HepG2 (cell line): ENCODE measurements around the gene HSD3B7. TPM values are rescaled to one million over a fixed set of nuclear protein-coding genes. Genes with fewer than 3 reads are reported as not detected.
A peak's percentile ranks its signal among the peaks of the same experiment; 100 is the strongest.

Source experiments
- AHR ChIP-seq: IDR thresholded peaks from 2 replicates; pipeline ENCODE4 v1.6.1; 2018; ENCODE audit warnings: missing genetic modification reagents, missing compliant biosample characterization
- BHLHE40 ChIP-seq: IDR thresholded peaks from 2 replicates; pipeline ENCODE4 v1.6.1; 2011; ENCODE audit warnings: low read length, improper control_type of control experiment
- CCDC6 ChIP-seq: sonication (generic); formaldehyde crosslinking; IDR thresholded peaks from 2 replicates; pipeline ENCODE4 v1.8.1; 2022; ENCODE audit warnings: mild to moderate bottlenecking, missing genetic modification reagents, moderate library complexity
- KDM6A ChIP-seq: IDR thresholded peaks from 2 replicates; pipeline ENCODE4 v1.6.1; 2016; ENCODE audit warnings: low read depth
- NBN ChIP-seq: fragments of 450-650 bp; conservative IDR thresholded peaks from 2 replicates; pipeline ENCODE4 v1.6.1; 2017
- NPAS2 ChIP-seq: sonication (generic); formaldehyde crosslinking; IDR thresholded peaks from 2 replicates; pipeline ENCODE4 v1.8.0; 2022; ENCODE audit warnings: mild to moderate bottlenecking, missing genetic modification reagents, borderline replicate concordance
- RARA ChIP-seq: IDR thresholded peaks from 2 replicates; pipeline ENCODE4 v1.6.1; 2016; ENCODE audit warnings: missing genetic modification reagents, missing compliant biosample characterization
- ZKSCAN8 ChIP-seq: IDR thresholded peaks from 2 replicates; pipeline ENCODE4 v1.6.1; 2016; ENCODE audit warnings: borderline replicate concordance, missing genetic modification reagents, missing compliant biosample characterization
- ZMYM4 ChIP-seq: sonication (generic); formaldehyde crosslinking; IDR thresholded peaks from 2 replicates; pipeline ENCODE4 v1.8.1; 2023; ENCODE audit warnings: mild to moderate bottlenecking, missing genetic modification reagents
- ZNF256 ChIP-seq: sonication (generic); formaldehyde crosslinking; conservative IDR thresholded peaks from 2 replicates; pipeline ENCODE4 v1.4.0; 2020; ENCODE audit warnings: missing genetic modification reagents
- ZNF589 ChIP-seq: sonication (generic); formaldehyde crosslinking; conservative IDR thresholded peaks from 2 replicates; pipeline ENCODE4 v1.8.0; 2022; ENCODE audit warnings: mild to moderate bottlenecking, moderate library complexity, missing genetic modification reagents
- ZNF605 ChIP-seq: sonication (generic); formaldehyde crosslinking; IDR thresholded peaks from 2 replicates; pipeline ENCODE4 v1.8.0; 2022; ENCODE audit warnings: mild to moderate bottlenecking, missing genetic modification reagents
- ZNF678 ChIP-seq: sonication (generic); formaldehyde crosslinking; IDR thresholded peaks from 2 replicates; pipeline ENCODE4 v1.4.0; 2020; ENCODE audit warnings: mild to moderate bottlenecking, missing genetic modification reagents
- polyA plus RNA-seq, 8 experiments: library from polyadenylated mRNA; depleted of rRNA in 3 of 8; stranded (reverse) in 7 of 8; unstranded in 1 of 8; fragments of >200 nt; fragmentation: Illumina TruSeq in 4 of 8; extraction: Trizol in 4 of 8; gene quantifications; 2 replicates each; pipeline versions ENCODE4 v1.2.1 to v1.2.3, GENCODE V29; 2011 to 2016; ENCODE audit warnings: low read depth in 4 of 8, missing spikeins in 1 of 8, mixed read lengths in 1 of 8; ENCODE audit not compliant: insufficient read depth in 1 of 8
- total RNA-seq, 5 experiments: library from RNA; depleted of rRNA; stranded (reverse); fragments of >200 nt; fragmentation: Illumina TruSeq; extraction: Trizol; gene quantifications; 2 replicates each; pipeline ENCODE4 v1.2.3, GENCODE V29; 2016; ENCODE audit warnings: low read depth in 1 of 5
- TF ChIP-seq, protein P1 (sequence below): sonication (generic); formaldehyde crosslinking; IDR thresholded peaks from 2 replicates; pipeline ENCODE4 v1.4.0; 2020; ENCODE audit warnings: missing genetic modification reagents
- TF ChIP-seq, protein P2 (sequence below): conservative IDR thresholded peaks from 2 replicates; pipeline ENCODE4 v1.6.1; 2018; ENCODE audit warnings: missing genetic modification reagents
- TF ChIP-seq, protein P3 (sequence below): sonication (generic); formaldehyde crosslinking; conservative IDR thresholded peaks from 2 replicates; pipeline ENCODE4 v1.4.0; 2020; ENCODE audit warnings: missing genetic modification reagents
- TF ChIP-seq, protein P4 (sequence below): sonication (generic); formaldehyde crosslinking; IDR thresholded peaks from 2 replicates; pipeline ENCODE4 v1.4.0; 2020; ENCODE audit warnings: missing genetic modification reagents; ENCODE audit errors: not compliant biosample characterization
- TF ChIP-seq, protein P5 (sequence below): sonication (generic); formaldehyde crosslinking; IDR thresholded peaks from 2 replicates; pipeline ENCODE4 v1.5.1; 2020; ENCODE audit warnings: missing genetic modification reagents, mild to moderate bottlenecking, borderline replicate concordance
- TF ChIP-seq, protein P6 (sequence below): sonication (generic); formaldehyde crosslinking; IDR thresholded peaks from 2 replicates; pipeline ENCODE4 v1.4.0; 2020; ENCODE audit warnings: mild to moderate bottlenecking, missing genetic modification reagents
- TF ChIP-seq, protein P7 (sequence below): sonication (generic); formaldehyde crosslinking; IDR thresholded peaks from 2 replicates; pipeline ENCODE4 v1.5.0; 2020; ENCODE audit warnings: mild to moderate bottlenecking, missing genetic modification reagents, moderate library complexity

The HSD3B7 gene
- total and polyA plus RNA-seq, 2 of the 13 experiments (the other 11 are each of a cell fraction or from before 2014, with no cell fraction given), result 32.9 to 69.7 TPM

DNA sequence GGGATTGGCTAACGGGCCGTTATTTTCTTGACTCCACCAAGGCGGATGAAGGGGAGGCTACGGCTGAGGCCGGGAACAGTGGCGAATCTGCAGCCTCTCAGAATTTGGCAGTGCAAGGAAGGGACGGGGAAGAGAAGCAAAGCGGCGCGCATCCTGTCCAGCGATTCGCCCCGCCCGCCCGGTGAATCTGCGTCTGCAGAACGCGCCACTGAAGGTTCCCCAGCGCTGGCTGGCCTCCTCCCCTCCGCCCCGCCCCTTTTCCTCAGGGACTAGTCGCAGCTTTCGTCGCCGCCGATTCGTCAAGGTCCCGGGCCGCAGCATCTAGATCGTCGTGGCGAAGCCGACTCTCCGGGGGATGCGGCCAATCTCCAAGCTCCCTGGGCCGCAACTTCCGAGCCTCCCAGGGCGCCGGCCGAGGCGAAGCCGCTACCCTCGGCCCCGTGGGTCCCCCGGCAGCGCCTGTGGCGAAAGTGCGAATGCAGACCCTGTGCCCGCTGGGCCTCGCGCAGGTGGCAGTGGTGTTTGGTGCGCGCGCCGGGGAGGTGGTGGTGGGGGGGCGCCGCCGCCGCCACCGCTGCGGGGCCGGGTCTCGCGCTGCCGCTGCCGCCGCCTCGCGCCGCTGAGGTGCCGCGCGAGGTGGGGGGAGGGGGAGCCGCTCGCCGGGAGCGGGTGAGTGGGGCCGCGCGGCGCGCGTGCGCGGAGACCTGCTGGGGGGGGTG lies 27.4 kb upstream of the HSD3B7 start, which contains the start of gene SETD1A (continued):
- TF ChIP-seq, protein P1, sequence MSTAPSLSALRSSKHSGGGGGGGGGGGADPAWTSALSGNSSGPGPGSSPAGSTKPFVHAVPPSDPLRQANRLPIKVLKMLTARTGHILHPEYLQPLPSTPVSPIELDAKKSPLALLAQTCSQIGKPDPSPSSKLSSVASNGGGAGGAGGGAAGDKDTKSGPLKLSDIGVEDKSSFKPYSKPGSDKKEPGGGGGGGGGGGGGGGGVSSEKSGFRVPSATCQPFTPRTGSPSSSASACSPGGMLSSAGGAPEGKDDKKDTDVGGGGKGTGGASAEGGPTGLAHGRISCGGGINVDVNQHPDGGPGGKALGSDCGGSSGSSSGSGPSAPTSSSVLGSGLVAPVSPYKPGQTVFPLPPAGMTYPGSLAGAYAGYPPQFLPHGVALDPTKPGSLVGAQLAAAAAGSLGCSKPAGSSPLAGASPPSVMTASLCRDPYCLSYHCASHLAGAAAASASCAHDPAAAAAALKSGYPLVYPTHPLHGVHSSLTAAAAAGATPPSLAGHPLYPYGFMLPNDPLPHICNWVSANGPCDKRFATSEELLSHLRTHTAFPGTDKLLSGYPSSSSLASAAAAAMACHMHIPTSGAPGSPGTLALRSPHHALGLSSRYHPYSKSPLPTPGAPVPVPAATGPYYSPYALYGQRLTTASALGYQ (CRISPR knock-in tag), result peak; percentile 62
- TF ChIP-seq ZNF589 (CRISPR knock-in tag) (no peak), RARA (no peak), ZMYM4 (peak; percentile 62), ZNF605 (peak; percentile 81; the same call in 1 of the 2 replicates), ZNF256 (CRISPR knock-in tag) (no peak), NPAS2 (CRISPR knock-in tag) (no peak), ZNF678 (CRISPR knock-in tag) (no peak), BHLHE40 (no peak; the same call in 1 of the 2 replicates), NBN (no peak), CCDC6 (CRISPR knock-in tag) (no peak; the same call in 1 of the 2 replicates), AHR (CRISPR knock-in tag) (no peak), KDM6A (no peak; the same call in 1 of the 2 replicates), ZKSCAN8 (CRISPR knock-in tag) (peak; percentile 56; the same call in 1 of the 2 replicates)
- TF ChIP-seq, protein P2, sequence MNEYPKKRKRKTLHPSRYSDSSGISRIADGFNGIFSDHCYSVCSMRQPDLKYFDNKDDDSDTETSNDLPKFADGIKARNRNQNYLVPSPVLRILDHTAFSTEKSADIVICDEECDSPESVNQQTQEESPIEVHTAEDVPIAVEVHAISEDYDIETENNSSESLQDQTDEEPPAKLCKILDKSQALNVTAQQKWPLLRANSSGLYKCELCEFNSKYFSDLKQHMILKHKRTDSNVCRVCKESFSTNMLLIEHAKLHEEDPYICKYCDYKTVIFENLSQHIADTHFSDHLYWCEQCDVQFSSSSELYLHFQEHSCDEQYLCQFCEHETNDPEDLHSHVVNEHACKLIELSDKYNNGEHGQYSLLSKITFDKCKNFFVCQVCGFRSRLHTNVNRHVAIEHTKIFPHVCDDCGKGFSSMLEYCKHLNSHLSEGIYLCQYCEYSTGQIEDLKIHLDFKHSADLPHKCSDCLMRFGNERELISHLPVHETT (CRISPR knock-in tag), result no peak; the same call in none of the 2 replicates
- TF ChIP-seq, protein P3, sequence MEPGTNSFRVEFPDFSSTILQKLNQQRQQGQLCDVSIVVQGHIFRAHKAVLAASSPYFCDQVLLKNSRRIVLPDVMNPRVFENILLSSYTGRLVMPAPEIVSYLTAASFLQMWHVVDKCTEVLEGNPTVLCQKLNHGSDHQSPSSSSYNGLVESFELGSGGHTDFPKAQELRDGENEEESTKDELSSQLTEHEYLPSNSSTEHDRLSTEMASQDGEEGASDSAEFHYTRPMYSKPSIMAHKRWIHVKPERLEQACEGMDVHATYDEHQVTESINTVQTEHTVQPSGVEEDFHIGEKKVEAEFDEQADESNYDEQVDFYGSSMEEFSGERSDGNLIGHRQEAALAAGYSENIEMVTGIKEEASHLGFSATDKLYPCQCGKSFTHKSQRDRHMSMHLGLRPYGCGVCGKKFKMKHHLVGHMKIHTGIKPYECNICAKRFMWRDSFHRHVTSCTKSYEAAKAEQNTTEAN (CRISPR knock-in tag), result no peak; the same call in 1 of the 2 replicates
- TF ChIP-seq, protein P4, sequence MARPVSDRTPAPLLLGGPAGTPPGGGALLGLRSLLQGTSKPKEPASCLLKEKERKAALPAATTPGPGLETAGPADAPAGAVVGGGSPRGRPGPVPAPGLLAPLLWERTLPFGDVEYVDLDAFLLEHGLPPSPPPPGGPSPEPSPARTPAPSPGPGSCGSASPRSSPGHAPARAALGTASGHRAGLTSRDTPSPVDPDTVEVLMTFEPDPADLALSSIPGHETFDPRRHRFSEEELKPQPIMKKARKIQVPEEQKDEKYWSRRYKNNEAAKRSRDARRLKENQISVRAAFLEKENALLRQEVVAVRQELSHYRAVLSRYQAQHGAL, result no peak
- TF ChIP-seq, protein P5, sequence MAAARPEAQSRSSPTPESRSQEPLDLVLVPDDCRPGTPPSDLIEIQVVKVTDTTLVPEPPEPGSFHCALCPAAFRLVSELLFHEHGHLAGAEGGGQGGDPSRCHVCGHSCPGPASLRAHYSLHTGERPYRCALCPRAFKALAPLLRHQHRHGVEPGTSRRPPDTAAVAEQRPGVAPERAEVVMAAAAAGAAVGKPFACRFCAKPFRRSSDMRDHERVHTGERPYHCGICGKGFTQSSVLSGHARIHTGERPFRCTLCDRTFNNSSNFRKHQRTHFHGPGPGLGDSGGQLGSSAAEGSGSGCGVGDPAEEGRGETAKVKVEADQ, result no peak; the same call in 1 of the 2 replicates
- TF ChIP-seq, protein P6, sequence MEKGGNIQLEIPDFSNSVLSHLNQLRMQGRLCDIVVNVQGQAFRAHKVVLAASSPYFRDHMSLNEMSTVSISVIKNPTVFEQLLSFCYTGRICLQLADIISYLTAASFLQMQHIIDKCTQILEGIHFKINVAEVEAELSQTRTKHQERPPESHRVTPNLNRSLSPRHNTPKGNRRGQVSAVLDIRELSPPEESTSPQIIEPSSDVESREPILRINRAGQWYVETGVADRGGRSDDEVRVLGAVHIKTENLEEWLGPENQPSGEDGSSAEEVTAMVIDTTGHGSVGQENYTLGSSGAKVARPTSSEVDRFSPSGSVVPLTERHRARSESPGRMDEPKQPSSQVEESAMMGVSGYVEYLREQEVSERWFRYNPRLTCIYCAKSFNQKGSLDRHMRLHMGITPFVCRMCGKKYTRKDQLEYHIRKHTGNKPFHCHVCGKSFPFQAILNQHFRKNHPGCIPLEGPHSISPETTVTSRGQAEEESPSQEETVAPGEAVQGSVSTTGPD (CRISPR knock-in tag), result peak; percentile 78
- TF ChIP-seq, protein P7, sequence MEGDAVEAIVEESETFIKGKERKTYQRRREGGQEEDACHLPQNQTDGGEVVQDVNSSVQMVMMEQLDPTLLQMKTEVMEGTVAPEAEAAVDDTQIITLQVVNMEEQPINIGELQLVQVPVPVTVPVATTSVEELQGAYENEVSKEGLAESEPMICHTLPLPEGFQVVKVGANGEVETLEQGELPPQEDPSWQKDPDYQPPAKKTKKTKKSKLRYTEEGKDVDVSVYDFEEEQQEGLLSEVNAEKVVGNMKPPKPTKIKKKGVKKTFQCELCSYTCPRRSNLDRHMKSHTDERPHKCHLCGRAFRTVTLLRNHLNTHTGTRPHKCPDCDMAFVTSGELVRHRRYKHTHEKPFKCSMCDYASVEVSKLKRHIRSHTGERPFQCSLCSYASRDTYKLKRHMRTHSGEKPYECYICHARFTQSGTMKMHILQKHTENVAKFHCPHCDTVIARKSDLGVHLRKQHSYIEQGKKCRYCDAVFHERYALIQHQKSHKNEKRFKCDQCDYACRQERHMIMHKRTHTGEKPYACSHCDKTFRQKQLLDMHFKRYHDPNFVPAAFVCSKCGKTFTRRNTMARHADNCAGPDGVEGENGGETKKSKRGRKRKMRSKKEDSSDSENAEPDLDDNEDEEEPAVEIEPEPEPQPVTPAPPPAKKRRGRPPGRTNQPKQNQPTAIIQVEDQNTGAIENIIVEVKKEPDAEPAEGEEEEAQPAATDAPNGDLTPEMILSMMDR (CRISPR knock-in tag), result 0 out of 2 replicates have a peak, but pooled peaks have one; percentile 4
